Measurements from ENCODE around the gene PITPNC1. TPM values are rescaled to one million over a fixed set of nuclear protein-coding genes. Genes with fewer than 3 reads are reported as not detected.

The PITPNC1 gene
- total RNA-seq, 4 donors from 2014 or later: 7.6 to 30.1 (median 15.1) TPM

DNA sequence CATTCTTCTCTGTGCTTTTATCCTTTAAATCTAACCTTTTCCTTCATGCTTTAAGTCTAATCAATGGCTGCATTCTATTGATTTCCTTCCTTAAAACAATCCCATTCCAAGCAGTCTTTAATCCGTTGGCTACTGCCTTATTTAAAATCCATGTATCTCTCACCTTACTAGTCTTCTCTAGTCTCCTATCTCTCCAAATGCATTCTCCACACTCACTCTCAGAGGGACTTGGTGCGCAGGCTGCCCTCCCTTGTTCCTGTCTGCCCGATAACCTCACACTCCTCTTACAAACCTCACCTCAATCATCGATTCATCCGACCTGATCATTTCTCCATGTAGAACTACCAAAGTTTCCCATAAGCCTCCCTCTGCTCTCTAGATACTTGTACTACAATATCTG, 33.8 kb upstream of the PITPNC1 start:
- no peak for ATAC-seq
- 89 to 93% methylated on average over 3 to 5 of the region's 5 CpGs for WGBS, 2 donors (ENCODE audit: low coverage in 1 of 2)
- Histone ChIP-seq H3K36me3 (peaks cover 7 to 85% of the 10 kb centered on the region in 2 donors), H3K9me3 (no peaks in the 10 kb centered on the region), H3K4me1 (no peaks in the 10 kb centered on the region), H3K27ac (no peak overlapping the region), H3K27me3 (no peaks in the 10 kb centered on the region), H3K4me3 (no peak overlapping the region)
- TF ChIP-seq, protein P1, sequence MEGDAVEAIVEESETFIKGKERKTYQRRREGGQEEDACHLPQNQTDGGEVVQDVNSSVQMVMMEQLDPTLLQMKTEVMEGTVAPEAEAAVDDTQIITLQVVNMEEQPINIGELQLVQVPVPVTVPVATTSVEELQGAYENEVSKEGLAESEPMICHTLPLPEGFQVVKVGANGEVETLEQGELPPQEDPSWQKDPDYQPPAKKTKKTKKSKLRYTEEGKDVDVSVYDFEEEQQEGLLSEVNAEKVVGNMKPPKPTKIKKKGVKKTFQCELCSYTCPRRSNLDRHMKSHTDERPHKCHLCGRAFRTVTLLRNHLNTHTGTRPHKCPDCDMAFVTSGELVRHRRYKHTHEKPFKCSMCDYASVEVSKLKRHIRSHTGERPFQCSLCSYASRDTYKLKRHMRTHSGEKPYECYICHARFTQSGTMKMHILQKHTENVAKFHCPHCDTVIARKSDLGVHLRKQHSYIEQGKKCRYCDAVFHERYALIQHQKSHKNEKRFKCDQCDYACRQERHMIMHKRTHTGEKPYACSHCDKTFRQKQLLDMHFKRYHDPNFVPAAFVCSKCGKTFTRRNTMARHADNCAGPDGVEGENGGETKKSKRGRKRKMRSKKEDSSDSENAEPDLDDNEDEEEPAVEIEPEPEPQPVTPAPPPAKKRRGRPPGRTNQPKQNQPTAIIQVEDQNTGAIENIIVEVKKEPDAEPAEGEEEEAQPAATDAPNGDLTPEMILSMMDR (IDR thresholded peaks at IDR 0.05): no peak
- TF ChIP-seq POLR2AphosphoS5 (IDR thresholded peaks at IDR 0.05) (no peak), POLR2A (IDR thresholded peaks at IDR 0.05) (no peak), EP300 (IDR thresholded peaks at IDR 0.05) (no peak)

DNA sequence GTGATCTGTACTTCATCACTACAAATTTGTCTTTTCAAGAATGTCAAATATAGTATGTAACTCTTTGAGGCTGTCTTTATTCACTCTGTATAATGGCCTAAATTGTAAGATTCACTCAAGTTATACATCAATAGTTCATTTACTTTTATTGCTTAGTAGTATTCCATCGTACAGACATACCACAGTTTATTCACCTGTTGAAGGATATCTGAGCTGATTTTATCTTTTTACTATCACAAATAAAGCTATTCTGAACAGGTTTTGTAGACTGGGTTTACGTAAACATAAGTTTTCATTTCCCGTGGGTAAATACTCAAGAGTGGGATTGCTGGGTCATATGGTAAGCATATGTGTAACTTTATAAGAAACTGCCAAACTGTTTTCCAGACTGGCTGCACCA, 29.3 kb upstream of the PITPNC1 start:
- H3K27ac ChIP-seq: no peak overlapping the region
- no peaks in the 10 kb centered on the region for H3K9me3 ChIP-seq
- ATAC-seq: no peak
- WGBS, 2 donors (ENCODE audit: low coverage in 1 of 2): 98 to 100% methylated on average over 3 of the region's 3 CpGs
- no peak overlapping the region for H3K4me3 ChIP-seq
- no peaks in the 10 kb centered on the region for H3K27me3 ChIP-seq
- no peak for TF ChIP-seq POLR2AphosphoS5 (IDR thresholded peaks at IDR 0.05)
- no peak for TF ChIP-seq EP300 (IDR thresholded peaks at IDR 0.05)
- no peak for TF ChIP-seq POLR2A (IDR thresholded peaks at IDR 0.05)
- TF ChIP-seq, protein P1 (IDR thresholded peaks at IDR 0.05): no peak
- peaks cover 0 to 100% of the 10 kb centered on the region in 2 donors for H3K36me3 ChIP-seq
- no peaks in the 10 kb centered on the region for H3K4me1 ChIP-seq

DNA sequence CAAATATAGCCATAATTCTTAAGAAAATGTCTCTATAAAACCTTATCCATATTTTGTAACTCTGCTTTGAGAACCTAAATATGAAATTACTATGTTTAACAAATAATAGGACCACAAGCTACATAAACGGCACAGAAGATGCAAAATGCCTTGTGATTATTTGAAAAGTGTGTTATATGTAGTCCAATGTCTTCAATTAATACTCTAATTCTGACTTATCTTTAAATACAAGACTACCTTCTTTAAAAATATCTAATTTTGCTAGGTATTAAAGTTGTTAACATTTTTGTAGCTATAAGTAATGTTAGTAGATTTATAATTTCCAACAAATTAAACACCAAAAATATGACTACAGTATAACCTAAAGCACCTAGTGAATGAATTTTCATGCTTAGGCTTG, 27.7 kb upstream of the PITPNC1 start:
- Histone ChIP-seq H3K4me1 (no peaks in the 10 kb centered on the region), H3K27me3 (no peaks in the 10 kb centered on the region), H3K4me3 (no peak overlapping the region), H3K9me3 (no peaks in the 10 kb centered on the region), H3K27ac (no peak overlapping the region), H3K36me3 (peaks cover 0 to 100% of the 10 kb centered on the region in 2 donors)
- TF ChIP-seq POLR2AphosphoS5 (IDR thresholded peaks at IDR 0.05) (no peak), EP300 (IDR thresholded peaks at IDR 0.05) (no peak), POLR2A (IDR thresholded peaks at IDR 0.05) (no peak)
- TF ChIP-seq, protein P1 (IDR thresholded peaks at IDR 0.05): no peak
- ATAC-seq: no peak
- 100% methylated on average over 1 of the region's 1 CpG for WGBS, 2 donors (ENCODE audit: low coverage in 1 of 2)

DNA sequence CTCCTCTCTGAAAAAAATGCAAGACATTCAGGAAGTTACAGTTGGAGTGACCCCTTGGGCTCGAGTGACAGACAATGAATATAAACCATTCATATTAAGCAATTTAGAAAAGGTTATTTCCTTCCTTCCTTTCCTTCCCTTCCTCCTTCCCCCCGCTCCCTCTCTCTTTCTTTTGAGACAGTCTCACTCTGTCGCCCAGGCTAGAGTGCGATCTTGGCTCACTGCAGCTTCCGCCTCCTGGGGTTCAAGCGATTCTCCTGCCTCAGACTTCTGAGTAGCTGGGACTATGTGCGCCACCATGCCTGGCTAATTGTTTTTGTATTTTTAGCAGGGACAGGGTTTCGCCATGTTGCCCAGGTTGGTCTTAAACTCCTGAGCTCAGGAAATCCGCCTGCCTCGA, 23.9 kb upstream of the PITPNC1 start:
- peaks cover 0 to 3% (median 0%) of the 10 kb centered on the region in 3 donors for H3K4me1 ChIP-seq
- peaks cover 0 to 97% of the 10 kb centered on the region in 2 donors for H3K36me3 ChIP-seq
- TF ChIP-seq POLR2AphosphoS5 (IDR thresholded peaks at IDR 0.05) (no peak), POLR2A (IDR thresholded peaks at IDR 0.05) (no peak), EP300 (IDR thresholded peaks at IDR 0.05) (no peak)
- TF ChIP-seq, protein P1 (IDR thresholded peaks at IDR 0.05): no peak
- WGBS, 2 donors (ENCODE audit: low coverage in 1 of 2): 78 to 82% methylated on average over 6 of the region's 10 CpGs
- no peak overlapping the region for H3K27ac ChIP-seq
- ATAC-seq: no peak
- H3K4me3 ChIP-seq: no peak overlapping the region
- H3K9me3 ChIP-seq: no peaks in the 10 kb centered on the region
- H3K27me3 ChIP-seq: no peaks in the 10 kb centered on the region

DNA sequence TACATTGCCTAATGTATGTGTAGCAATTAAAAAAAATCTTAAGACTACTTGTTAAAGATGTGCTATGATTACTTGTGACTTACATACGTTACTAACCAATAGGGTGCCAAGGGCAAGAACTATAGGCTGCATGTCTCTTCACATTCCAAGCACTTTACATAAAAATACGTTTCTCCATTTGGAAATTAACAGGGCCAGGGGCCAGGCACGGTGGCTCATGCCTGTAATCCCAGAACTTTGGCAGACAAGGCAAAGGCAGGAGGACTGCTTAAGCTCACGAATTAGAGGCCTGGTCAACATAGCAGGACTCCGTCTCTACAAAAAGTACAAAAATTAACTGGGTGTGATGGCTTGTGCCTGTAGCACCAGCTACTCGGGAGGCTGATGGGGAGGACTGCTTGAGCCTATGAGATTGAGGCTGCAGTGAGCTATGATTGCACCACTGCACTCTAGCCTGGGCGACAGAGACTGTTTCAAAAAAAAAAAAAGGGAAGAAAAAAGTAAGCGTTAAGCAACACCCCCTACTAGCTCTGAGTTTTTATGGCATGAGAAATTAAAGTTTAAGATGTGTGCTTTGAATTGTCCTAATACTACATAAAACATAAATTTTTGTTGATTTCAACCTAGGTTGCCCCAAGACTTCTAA, 23.0 kb upstream of the PITPNC1 start:
- Histone ChIP-seq H3K36me3 (peaks cover 0 to 88% of the 10 kb centered on the region in 2 donors), H3K4me1 (peaks cover 0 to 12% (median 3%) of the 10 kb centered on the region in 3 donors), H3K27ac (no peak overlapping the region), H3K9me3 (no peaks in the 10 kb centered on the region), H3K4me3 (no peak overlapping the region), H3K27me3 (no peaks in the 10 kb centered on the region)
- no peak for ATAC-seq
- 80 to 85% methylated on average over 7 to 8 of the region's 8 CpGs for WGBS, 2 donors (ENCODE audit: low coverage in 1 of 2)
- TF ChIP-seq EP300 (IDR thresholded peaks at IDR 0.05) (no peak), POLR2A (IDR thresholded peaks at IDR 0.05) (no peak), POLR2AphosphoS5 (IDR thresholded peaks at IDR 0.05) (no peak)
- TF ChIP-seq, protein P1 (IDR thresholded peaks at IDR 0.05): no peak

All from gastroesophageal sphincter (tissue), 4 donors.